Colon (tissue), 2 donors: ENCODE data around the gene NLGN1.
"Not testable (repeated sequence)": the region's sequence is repeated elsewhere in the genome, so short reads cannot be mapped to it uniquely, and the experiment has no call there.

Experiments used
- FAIRE-seq: peaks from 2 replicates; lab custom pipeline; 2012; peaks lifted over from hg19 to GRCh38; lab: Jason Lieb, UNC
- donor health status: control.
- donor health status: control.

NLGN1 gene

GRCh38 chr3:174168538-174169254, 771.2 kb downstream of the NLGN1 start:
- FAIRE-seq = no peak

GRCh38 chr3:174169736-174170135, 772.2 kb downstream of the NLGN1 start:
- no peak for FAIRE-seq

DNA sequence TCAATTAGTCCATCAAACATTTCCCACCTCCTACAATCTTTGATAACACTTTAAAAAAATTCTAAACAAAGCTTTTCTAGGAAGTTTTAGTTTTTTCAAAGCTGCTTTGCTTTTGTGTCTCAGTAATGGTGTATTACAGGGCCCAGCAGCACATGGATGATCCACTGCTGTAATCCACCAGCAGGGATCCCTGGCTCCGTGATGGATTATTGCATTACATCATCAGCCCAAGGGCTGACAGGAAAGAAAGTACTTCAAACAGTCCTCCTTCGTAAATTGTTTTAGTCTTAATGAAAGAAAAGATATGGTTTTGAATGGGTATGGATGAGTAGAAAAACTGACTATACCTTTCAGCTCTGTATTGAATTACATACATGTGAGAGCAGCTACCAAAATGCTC, 772.7 kb downstream of the NLGN1 start:
- FAIRE-seq = no peak

GRCh38 chr3:174186377-174186989, 788.9 kb downstream of the NLGN1 start:
- FAIRE-seq = no peak

GRCh38 chr3:174191380-174191779, 793.8 kb downstream of the NLGN1 start:
- FAIRE-seq = no peak

GRCh38 chr3:174191895-174192294, 794.4 kb downstream of the NLGN1 start:
- no peak for FAIRE-seq

DNA sequence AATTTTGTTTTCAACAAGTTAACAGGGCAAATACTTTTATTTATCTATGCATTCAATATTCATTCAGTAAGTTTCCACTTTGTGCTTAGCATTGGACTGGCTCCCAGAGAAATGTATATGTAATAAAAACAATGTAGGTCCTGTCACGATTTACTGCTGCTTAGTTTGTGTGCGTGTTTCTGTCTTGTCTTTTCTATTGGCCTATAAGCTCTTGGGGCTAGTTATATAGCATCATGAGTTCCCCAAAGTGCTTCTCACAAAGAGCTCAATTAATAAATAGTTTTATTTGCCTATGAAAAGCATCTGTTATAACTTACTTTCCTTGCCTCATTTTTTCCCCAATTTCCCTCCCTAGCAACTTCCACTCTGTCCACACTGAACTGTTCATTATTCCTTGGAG, 794.9 kb downstream of the NLGN1 start:
- no peak for FAIRE-seq

DNA sequence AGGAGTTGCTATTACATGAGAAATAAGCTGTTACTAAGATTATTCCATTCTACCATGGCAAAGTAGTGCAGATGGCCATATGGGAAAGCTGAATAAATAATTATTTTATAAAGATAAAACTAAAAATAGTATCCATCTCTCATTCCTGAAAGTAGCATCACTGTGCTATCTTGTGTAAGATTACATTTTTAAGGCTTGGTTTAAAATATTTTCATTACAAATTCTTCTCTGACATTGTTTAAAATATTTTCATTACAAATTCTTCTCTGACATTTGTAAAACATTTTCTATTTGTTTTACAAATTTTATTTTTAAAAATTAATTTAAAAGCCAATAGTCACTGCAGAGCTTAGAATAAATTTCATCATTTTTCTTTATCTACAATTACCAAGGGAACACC, 796.1 kb downstream of the NLGN1 start:
- FAIRE-seq = no peak

DNA sequence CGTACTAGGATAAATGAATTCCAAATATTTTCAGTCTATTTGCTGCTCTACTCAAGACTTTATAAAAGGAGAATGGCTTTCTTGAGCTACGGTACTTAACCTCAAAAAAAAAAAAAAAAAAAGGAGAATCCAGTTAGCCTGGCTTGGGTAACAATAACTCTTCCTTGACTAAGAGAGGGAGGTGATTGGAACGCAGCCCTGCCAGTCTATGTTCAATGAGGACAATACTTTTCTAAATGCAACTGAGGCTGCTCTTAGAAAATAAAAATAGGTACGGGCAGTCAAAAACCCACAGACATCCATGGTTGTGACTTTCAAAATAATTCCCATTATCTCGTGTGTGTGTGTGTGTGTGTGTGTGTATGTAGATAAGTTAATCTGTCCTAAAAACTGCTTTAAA, 799.9 kb downstream of the NLGN1 start:
- FAIRE-seq = no peak

DNA sequence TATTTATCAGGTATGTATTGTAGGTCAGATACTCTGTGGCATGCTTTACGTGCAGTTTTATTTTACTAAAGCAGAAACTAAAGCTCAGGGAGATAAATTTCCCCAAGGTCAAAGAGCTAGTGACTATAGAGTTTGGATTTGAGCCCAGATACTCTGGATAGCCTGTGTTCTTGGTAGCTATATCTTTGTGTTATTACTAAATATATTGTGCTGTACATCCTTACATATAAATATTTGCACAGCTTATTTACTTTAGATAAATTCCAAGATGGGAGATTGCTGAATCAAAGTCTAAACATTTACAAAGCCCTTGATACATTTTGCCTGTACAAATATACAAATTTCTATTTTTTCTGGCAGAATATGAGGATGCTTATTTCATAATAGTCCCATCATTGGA, 800.7 kb downstream of the NLGN1 start:
- FAIRE-seq = no peak

GRCh38 chr3:174199696-174200095, 802.2 kb downstream of the NLGN1 start:
- FAIRE-seq = no peak

DNA sequence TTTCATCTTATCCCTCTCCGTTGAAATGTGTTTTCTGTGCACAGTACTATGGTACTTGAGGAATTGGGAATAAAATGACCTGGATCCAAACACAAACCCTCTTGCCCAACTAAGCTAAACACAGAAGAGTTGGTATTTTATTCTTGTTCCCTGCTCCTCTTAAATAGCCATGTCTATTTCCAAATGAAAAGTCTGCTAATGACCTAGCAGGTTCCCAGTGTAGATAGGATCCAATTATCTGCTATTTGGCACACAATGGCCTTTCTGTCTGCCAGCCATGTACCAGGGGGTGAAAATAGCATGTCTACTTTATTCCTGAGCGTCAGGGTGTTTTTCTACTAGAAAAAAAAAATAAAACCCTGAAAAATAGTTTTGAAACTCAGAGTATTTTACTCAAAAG, 804.6 kb downstream of the NLGN1 start:
- FAIRE-seq = no peak

DNA sequence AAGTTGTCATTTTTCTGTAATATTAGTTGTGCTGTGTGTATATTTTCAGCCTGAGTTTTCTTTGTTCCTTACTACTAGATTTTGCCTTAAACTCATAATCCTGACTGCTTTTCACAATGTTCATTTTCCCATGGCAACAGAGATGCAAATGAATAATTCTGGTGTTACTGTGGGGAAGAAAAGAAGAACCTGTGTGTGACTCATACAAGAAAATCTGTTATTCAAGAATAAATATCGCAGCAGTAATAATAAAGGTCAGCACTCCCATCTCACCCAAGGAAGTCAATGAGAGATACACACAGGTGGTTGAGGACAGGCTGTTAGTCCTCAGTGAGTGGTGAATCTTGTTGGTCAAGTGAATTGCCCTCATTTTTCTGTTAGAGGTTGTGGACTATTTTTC, 805.0 kb downstream of the NLGN1 start:
- no peak for FAIRE-seq

- no peak for FAIRE-seq
Measured at GRCh38 chr3:174204765-174205164, 807.2 kb downstream of the NLGN1 start.

- no peak for FAIRE-seq
Measured at GRCh38 chr3:174206607-174207192, 809.2 kb downstream of the NLGN1 start.

DNA sequence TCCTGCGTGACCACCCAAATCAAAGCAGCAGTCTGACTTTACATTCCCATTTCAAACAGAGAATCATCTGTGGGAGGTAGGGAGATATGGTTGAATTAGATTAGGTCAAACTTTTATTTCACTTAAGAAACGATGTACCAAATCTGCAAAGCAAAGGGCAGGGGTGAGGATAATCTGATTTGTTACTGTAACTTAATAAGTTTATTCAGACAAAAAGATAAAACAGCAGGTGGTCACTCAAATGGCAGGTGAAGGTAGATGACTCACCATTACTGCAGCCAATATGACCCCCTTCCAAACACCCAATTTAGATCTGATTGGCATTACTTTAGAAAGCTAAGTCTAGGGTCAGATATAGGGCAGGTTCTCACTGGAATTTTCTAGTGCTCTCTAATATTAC, 810.6 kb downstream of the NLGN1 start:
- FAIRE-seq = no peak

- not testable (repeated sequence) for FAIRE-seq
Measured at GRCh38 chr3:174211896-174212295, 814.4 kb downstream of the NLGN1 start.

DNA sequence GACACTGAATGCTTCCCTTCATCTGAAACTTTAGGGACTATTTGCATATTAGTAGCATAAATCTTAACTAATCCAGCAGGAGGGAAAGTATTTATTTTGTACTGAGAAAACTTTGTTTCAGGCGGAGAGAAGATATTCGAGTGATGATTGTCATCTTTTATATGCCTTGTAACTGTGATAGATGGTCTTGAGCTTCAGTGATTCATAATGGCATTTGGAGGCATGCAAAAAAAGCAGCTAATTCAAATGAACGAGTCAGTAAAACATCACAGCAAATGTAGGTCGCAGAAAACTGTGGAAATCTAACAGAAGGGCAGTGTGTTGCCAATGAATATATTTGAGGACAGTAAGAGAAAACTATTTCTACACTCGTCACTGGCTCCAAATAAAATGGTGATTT, 817.9 kb downstream of the NLGN1 start:
- FAIRE-seq = no peak

DNA sequence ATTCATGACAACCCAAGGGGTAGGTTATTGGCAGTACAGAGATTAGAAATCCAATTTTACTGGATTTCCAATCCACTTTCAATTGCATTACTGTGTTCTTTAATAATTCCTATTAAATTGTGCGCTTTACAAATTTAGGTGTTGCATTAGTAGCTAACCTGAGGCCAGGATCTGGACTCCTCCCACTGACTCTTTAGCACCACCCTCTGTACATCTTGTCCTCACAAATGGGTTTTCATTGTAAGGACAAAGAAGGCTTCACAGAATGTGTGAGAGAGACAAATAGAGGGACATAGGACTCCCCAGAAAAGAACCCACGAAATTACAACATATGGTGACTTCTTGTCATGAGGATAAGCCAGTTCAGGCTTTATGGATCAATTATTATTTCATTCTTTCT, 818.5 kb downstream of the NLGN1 start:
- no peak for FAIRE-seq

GRCh38 chr3:174216946-174217718, 819.6 kb downstream of the NLGN1 start:
- FAIRE-seq = no peak

- no peak for FAIRE-seq
Measured at GRCh38 chr3:174218016-174218415, 820.5 kb downstream of the NLGN1 start.

GRCh38 chr3:174219738-174220137, 822.2 kb downstream of the NLGN1 start:
- FAIRE-seq = no peak
